Vagina (tissue), 2 donors: Measurements from ENCODE around the gene NT5C3B.

Experiments used
- CTCF ChIP-seq, 3 experiments: fragments of 450-650 bp in 2 of 3; fragments of 200-600 bp in 1 of 3; sonication (generic) in 1 of 3; IDR thresholded peaks; one replicate each; pipeline ENCODE4 v1.5.1; 2017 to 2019; ENCODE audit warnings: antibody characterized with exemption in 3 of 3, mild to moderate bottlenecking in 2 of 3, moderate library complexity in 2 of 3
- POLR2A ChIP-seq, 2 donors: fragments of 450-650 bp; IDR thresholded peaks; one replicate each; pipeline ENCODE4 v1.6.1; 2017; ENCODE audit warnings: antibody characterized with exemption in 2 of 2, mild to moderate bottlenecking in 2 of 2, moderate library complexity in 2 of 2
- POLR2AphosphoS5 ChIP-seq, 2 donors: sonication (generic); formaldehyde crosslinking; IDR thresholded peaks; one replicate each; pipeline ENCODE4 v1.9.0; 2017; ENCODE audit warnings: antibody characterized with exemption in 2 of 2, mild to moderate bottlenecking in 2 of 2, low read depth in 1 of 2; ENCODE audit not compliant: insufficient read depth in 1 of 2

GRCh38 chr17:41870097-41870496 is 34.1 kb upstream of the NT5C3B start:
- TF ChIP-seq POLR2A (IDR thresholded peaks at IDR 0.05), result no peak
- no peak for TF ChIP-seq CTCF (IDR thresholded peaks at IDR 0.05)
- no peak for TF ChIP-seq POLR2AphosphoS5 (IDR thresholded peaks at IDR 0.05; ENCODE audit: insufficient read depth in 1 of 2, low read depth in 1 of 2)
